Measurements from ENCODE around the gene GARIN5B. TPM values are rescaled to one million over a fixed set of nuclear protein-coding genes. Genes with fewer than 3 reads are reported as not detected.

The GARIN5B gene
- total and polyA plus RNA-seq, 2 of the 8 experiments (the other 6 are each of a cell fraction or from before 2014, with no cell fraction given) = 0.03 TPM; not detected in 1

DNA sequence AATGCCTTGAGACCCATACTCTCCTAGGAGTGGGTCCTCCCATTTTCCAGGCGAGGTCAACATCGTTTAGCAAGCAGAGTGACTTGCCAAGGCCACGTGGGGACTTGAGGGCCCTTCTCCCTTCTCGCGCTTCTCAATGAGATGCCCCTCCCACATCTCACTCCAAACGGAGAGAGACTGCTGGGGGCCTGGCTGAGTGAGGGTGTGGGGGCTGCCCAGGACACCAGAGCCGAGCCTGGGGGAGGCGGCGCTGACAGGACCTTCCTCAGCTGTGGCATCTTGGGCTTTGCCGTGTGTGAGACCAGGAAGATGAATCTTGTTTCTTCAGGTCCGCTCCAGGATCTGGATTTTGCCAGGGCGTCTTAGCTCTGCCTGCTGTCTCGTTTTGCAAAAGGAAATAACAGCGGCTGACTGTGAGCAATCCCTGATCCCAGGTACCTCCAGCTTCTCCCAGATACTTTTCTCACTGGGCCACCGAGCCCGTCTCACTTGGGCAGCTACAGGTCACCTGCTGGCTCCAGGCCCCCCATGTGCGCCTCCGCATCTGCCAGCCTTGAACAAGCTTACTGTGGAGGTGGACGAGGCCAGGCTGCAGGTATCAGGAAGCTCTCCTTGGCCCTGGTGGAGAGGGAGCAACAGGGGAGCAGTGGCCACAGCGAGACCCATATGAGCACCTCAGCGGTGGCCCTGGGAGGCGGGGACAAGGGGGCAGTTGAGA lies 14.6 kb downstream of the GARIN5B start:
- DNase-seq (ENCODE audit: low read depth in 1 of 2, low spot score in 2 of 2) (peak in 1 of 2 experiments; percentile 74), FAIRE-seq (peak; percentile 7)
- no peaks in the 10 kb centered on the region for H3K79me2 ChIP-seq (ENCODE audit: control insufficient read depth in 1 of 2, insufficient read depth in 2 of 2, low read length in 2 of 2)
- no peaks in the 10 kb centered on the region for H3K79me1 ChIP-seq (ENCODE audit: low read depth, low read length)
- H3K23me2 ChIP-seq (ENCODE audit: low read depth, low read length) = peaks cover 5% of the 10 kb centered on the region; the same call in 1 of the 2 replicates
- peak overlapping the region; percentile 45 for H2BK120ac ChIP-seq (replicated peaks; ENCODE audit: low read depth, low read length)
- peak overlapping the region in 3 of 4 experiments; percentile 1 to 36 (median 2); a peak in 4 of 8 replicates for H3K4me3 ChIP-seq (ENCODE audit: extremely low read depth in 1 of 4, insufficient read depth in 2 of 4, low read depth in 3 of 4, low read length in 4 of 4)
- H2AK5ac ChIP-seq (ENCODE audit: low read depth, low read length) = peak overlapping the region; percentile 93; the same call in 1 of the 2 replicates
- H4K8ac ChIP-seq (ENCODE audit: extremely low read depth, insufficient read depth, low read length) = peak overlapping the region; percentile 88
- H3K4me2 ChIP-seq (ENCODE audit: insufficient read depth in 1 of 2, low read depth in 2 of 2, low read length in 2 of 2) = peak overlapping the region; percentile 66 to 67
- peak overlapping the region; percentile 93 for H2BK12ac ChIP-seq (ENCODE audit: low read depth, low read length)
- peaks cover 0 to 8% of the 10 kb centered on the region in 2 experiments for H4K20me1 ChIP-seq (replicated peaks in 1 of 2; ENCODE audit: control insufficient read depth in 1 of 2, insufficient read depth in 2 of 2, low read length in 2 of 2)
- H2BK20ac ChIP-seq (ENCODE audit: low read length) = peak overlapping the region; percentile 90
- peak overlapping the region; percentile 92 for H2BK5ac ChIP-seq (ENCODE audit: low read depth, low read length)
- ChIA-PET POLR2A (ENCODE audit: partially characterized antibody) (interaction anchor here (0.7 to 7.9 kb wide), 25 partner anchors 8 to 112 kb away, joined by 3 to 58 read pairs (median 5); partner anchors contain the start of genes GARIN5B, IL11, KMT5C and TMEM190), CTCF (ENCODE audit: partially characterized antibody) (interaction anchor here (0.6 to 2.0 kb wide), 17 partner anchors 9 to 305 kb away, joined by 3 to 12 read pairs (median 4); partner anchors contain the start of genes KMT5C and TMEM238)
- H2BK15ac ChIP-seq (ENCODE audit: low read length) = peak overlapping the region; percentile 83; the same call in 1 of the 2 replicates
- no peak overlapping the region for H3K56ac ChIP-seq (replicated peaks; ENCODE audit: insufficient read length, low read depth, low read length)
- H3K9me3 ChIP-seq (ENCODE audit: insufficient read depth in 2 of 2, low read depth in 1 of 2, low read length in 1 of 2) = no peaks in the 10 kb centered on the region
- H4K5ac ChIP-seq (ENCODE audit: insufficient read length, low read depth, low read length) = peak overlapping the region; percentile 86
- H3K9ac ChIP-seq (replicated peaks in 1 of 4; ENCODE audit: extremely low read depth in 1 of 4, low read depth in 3 of 4, low read length in 3 of 4) = peak overlapping the region in 3 of 4 experiments; percentile 25 to 28 (median 27); a peak in 3 of 7 replicates
- peak overlapping the region; percentile 82 for H3K4ac ChIP-seq (replicated peaks; ENCODE audit: insufficient read length, low read depth, low read length)
- H3K27me3 ChIP-seq (replicated peaks in 1 of 4; ENCODE audit: control insufficient read depth in 3 of 4, extremely low read depth in 1 of 4, insufficient read depth in 3 of 4, low read length in 3 of 4) = peaks cover 14 to 20% (median 18%) of the 10 kb centered on the region in 4 experiments
- peak overlapping the region; percentile 76 for H3K27ac ChIP-seq (ENCODE audit: low read depth, low read length)
- no peak overlapping the region for H3K14ac ChIP-seq (ENCODE audit: insufficient read length)
- H4K91ac ChIP-seq (replicated peaks; ENCODE audit: insufficient read length, low read length) = peak overlapping the region; percentile 67
- H3K4me1 ChIP-seq (replicated peaks in 1 of 4; ENCODE audit: control insufficient read depth in 3 of 4, insufficient read depth in 4 of 4, low read length in 3 of 4) = peaks cover 11 to 43% (median 29%) of the 10 kb centered on the region in 4 experiments
- H3K18ac ChIP-seq (ENCODE audit: extremely low read depth, low read length) = peak overlapping the region; percentile 99
- 0 out of 2 replicates have a peak, but pooled peaks have one; percentile 4 for TF ChIP-seq YY1 (IDR thresholded peaks at IDR 0.05; ENCODE audit: low read depth, low read length)
- TF ChIP-seq CHD2 (IDR thresholded peaks at IDR 0.05; ENCODE audit: low read length) = peak; percentile 54; the same call in 1 of the 2 replicates
- TF ChIP-seq ASH2L (IDR thresholded peaks at IDR 0.05; ENCODE audit: low read length) = peak; percentile 50
- no peak for TF ChIP-seq TBP (IDR thresholded peaks at IDR 0.05; ENCODE audit: low read depth, low read length)
- peak; percentile 43 for TF ChIP-seq TAF7 (optimal IDR thresholded peaks at IDR 0.05; ENCODE audit: borderline replicate concordance, low read depth, low read length)
- TF ChIP-seq GABPA (IDR thresholded peaks at IDR 0.05; ENCODE audit: borderline replicate concordance, insufficient read depth, low read length) = peak; percentile 11; the same call in 1 of the 2 replicates
- TF ChIP-seq, protein P1, sequence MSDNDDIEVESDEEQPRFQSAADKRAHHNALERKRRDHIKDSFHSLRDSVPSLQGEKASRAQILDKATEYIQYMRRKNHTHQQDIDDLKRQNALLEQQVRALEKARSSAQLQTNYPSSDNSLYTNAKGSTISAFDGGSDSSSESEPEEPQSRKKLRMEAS (IDR thresholded peaks at IDR 0.05) = peak; percentile 75
- 0 out of 2 replicates have a peak, but pooled peaks have one; percentile 61 for TF ChIP-seq RBBP5 (IDR thresholded peaks at IDR 0.05; ENCODE audit: borderline replicate concordance, low read depth, low read length)
- no peak for TF ChIP-seq TEAD4 (IDR thresholded peaks at IDR 0.05; ENCODE audit: low read depth, low read length)
- H3K23ac ChIP-seq (ENCODE audit: insufficient read length) = no peak overlapping the region
- 18% methylated on average over 22 of the region's 22 CpGs; no CpG with 5 or more reads in 1 of the 2 experiments for WGBS, 2 experiments (ENCODE audit: extremely low coverage in 1 of 2, insufficient coverage in 1 of 2, insufficient read length in 1 of 2, insufficient replicate concordance in 2 of 2, low coverage in 1 of 2, low lambda C conversion rate in 2 of 2, missing lambda C conversion rate in 1 of 2)
- no peak overlapping the region for H2AFZ ChIP-seq (ENCODE audit: low read length)
- peaks cover 0 to 45% (median 11%) of the 10 kb centered on the region in 4 experiments; a peak in 4 of 8 replicates for H3K36me3 ChIP-seq (ENCODE audit: control insufficient read depth in 2 of 4, insufficient read depth in 4 of 4, low read length in 3 of 4)

Data from H1 (cell line).